GM12872 (cell line): ENCODE data around the gene SYTL2.

Experiments used
- TF ChIP-seq, protein P1 (sequence below): IDR thresholded peaks from 3 replicates; pipeline ENCODE4 v1.5.1; 2011; ENCODE audit warnings: low read depth, mild to moderate bottlenecking, low read length, moderate library complexity; ENCODE audit not compliant: insufficient read depth

SYTL2 gene

GRCh38 chr11:85848006-85848405, 37.1 kb upstream of the SYTL2 start:
- TF ChIP-seq, protein P1, sequence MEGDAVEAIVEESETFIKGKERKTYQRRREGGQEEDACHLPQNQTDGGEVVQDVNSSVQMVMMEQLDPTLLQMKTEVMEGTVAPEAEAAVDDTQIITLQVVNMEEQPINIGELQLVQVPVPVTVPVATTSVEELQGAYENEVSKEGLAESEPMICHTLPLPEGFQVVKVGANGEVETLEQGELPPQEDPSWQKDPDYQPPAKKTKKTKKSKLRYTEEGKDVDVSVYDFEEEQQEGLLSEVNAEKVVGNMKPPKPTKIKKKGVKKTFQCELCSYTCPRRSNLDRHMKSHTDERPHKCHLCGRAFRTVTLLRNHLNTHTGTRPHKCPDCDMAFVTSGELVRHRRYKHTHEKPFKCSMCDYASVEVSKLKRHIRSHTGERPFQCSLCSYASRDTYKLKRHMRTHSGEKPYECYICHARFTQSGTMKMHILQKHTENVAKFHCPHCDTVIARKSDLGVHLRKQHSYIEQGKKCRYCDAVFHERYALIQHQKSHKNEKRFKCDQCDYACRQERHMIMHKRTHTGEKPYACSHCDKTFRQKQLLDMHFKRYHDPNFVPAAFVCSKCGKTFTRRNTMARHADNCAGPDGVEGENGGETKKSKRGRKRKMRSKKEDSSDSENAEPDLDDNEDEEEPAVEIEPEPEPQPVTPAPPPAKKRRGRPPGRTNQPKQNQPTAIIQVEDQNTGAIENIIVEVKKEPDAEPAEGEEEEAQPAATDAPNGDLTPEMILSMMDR: no peak

DNA sequence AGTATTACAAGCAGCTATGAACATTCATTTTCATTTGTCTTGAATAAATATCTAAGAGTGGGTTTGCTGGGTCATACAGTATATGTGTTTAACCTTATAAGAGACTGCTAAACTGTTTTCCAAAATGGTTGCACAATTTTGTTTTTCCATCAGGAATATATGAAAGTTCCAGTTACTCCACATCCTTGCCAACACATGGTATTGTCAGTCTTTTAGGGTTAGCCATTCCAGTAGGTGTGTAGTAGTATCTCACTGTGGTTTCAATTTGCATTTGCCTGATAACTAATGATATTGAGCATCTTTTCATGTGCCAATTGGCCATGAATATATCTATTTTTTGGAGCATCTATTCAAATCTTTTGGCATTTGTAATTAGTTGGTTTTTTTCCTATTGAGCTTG, 36.5 kb upstream of the SYTL2 start:
- TF ChIP-seq, protein P1: no peak

GRCh38 chr11:85845124-85845631, 34.2 kb upstream of the SYTL2 start:
- TF ChIP-seq, protein P1: no peak

GRCh38 chr11:85844439-85845123, 33.6 kb upstream of the SYTL2 start:
- TF ChIP-seq, protein P1: no peak

DNA sequence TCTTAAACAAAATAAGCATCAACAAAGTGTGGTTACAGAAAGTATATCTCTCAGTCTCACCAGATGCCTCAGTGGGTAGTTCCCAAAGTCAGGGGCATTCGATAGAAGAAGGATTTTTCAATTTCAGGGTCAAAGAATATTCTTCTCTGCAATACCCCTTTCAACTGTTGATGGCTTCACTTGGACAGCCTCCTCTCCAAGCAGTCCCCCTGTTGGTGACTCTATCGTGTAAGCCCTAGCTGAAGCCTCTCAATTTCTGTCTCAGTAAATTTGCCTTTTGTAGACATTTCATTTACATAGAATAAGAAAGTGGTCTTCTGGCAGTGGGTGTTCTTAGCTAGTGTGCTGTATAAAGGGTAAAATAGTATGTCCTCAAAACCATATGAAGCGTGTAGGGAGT, 33.0 kb upstream of the SYTL2 start:
- TF ChIP-seq, protein P1: no peak

DNA sequence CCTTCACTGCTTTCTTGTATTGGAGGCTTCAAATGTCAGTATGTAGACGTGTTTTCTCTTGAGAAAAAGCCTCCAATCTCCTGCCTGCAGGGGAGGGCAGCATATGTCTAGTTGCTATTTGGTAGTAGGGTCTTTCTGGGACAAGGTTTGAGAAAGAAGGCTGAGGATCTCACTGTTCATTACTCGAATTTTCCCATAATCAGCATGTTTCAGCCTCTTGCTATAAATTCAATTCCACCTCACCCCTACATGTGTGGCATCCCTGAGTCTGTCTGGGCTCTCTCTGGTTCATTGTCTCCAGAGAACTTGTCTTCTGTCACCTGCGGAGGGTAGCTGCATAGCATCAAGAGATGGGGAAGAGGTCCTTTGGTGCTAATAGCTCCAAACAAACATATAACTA, 24.8 kb upstream of the SYTL2 start:
- TF ChIP-seq, protein P1: no peak

- TF ChIP-seq, protein P1: no peak
Measured at GRCh38 chr11:85835263-85835662, 24.3 kb upstream of the SYTL2 start.
